Fibroblast of lung (primary cell): ENCODE data around the gene BORCS6.

Source experiments
- CTCF ChIP-seq, 2 donors: IDR thresholded peaks in 1 of 2; conservative IDR thresholded peaks in 1 of 2; 1 replicate in 1 of 2; 2 replicates in 1 of 2; pipeline ENCODE4 v1.5.1; 2011 to 2012; ENCODE audit warnings: low read length in 2 of 2, control low read depth in 1 of 2, inconsistent platforms in 1 of 2, low read depth in 1 of 2, mild to moderate bottlenecking in 1 of 2
- EZH2 ChIP-seq: IDR thresholded peaks from 2 replicates; pipeline ENCODE4 v1.5.1; 2012; ENCODE audit warnings: low read length, control low read depth, mild to moderate bottlenecking; ENCODE audit errors: missing control alignments

GRCh38 chr17:8152112-8152775 is 37.7 kb downstream of the BORCS6 start, which contains the start of gene PER1:
- TF ChIP-seq CTCF (conservative IDR thresholded peaks at IDR 0.05 in 1 of 2, IDR thresholded peaks at IDR 0.05 in 1 of 2; ENCODE audit: low read depth in 1 of 2, low read length in 2 of 2) (no peak), EZH2 (no peak)
